ENCODE results near the gene SHISAL1. TPM values are rescaled to one million over a fixed set of nuclear protein-coding genes. Genes with fewer than 3 reads are reported as not detected.
"Not testable (repeated sequence)": the region's sequence is repeated elsewhere in the genome, so short reads cannot be mapped to it uniquely, and the experiment has no call there.

Gene SHISAL1
- total RNA-seq, 2 experiments from 2014 or later = not detected

DNA sequence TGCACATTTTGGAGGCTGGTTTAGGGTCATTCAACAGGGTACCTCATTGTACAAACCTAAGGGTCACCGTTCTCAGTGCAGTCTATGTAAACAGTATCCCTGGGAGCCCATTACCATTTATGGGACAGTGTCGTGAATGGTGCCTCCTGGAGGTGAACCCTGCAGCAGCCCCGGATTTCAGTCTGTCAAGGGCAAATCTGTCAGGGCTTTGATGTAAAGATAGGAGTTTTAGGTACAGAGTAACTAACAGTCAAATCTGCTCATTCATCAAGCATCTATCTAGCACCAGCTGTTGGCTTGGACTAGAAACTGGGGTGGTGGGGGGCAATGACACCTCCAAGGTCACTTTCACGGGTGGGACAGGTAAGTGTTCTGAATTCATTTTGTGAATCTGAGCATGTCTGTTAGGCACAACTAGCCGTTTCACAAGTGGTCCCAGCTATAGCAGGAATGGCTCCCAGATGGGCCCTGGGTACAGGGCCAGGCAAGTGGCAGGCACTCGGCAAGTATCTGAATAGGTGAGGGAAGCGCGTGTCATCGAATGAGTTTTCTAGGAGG, 68.4 kb downstream of the SHISAL1 start:
- H3K9me3 Mint-ChIP-seq = no peaks in the 10 kb centered on the region
- peaks cover 9% of the 10 kb centered on the region for H3K27me3 Mint-ChIP-seq
- H3K36me3 Mint-ChIP-seq = no peaks in the 10 kb centered on the region
- no peak overlapping the region for H3K4me3 Mint-ChIP-seq
- H3K4me1 Mint-ChIP-seq = no peaks in the 10 kb centered on the region
- H3K27ac Mint-ChIP-seq = no peak overlapping the region
- no peak for DNase-seq

DNA sequence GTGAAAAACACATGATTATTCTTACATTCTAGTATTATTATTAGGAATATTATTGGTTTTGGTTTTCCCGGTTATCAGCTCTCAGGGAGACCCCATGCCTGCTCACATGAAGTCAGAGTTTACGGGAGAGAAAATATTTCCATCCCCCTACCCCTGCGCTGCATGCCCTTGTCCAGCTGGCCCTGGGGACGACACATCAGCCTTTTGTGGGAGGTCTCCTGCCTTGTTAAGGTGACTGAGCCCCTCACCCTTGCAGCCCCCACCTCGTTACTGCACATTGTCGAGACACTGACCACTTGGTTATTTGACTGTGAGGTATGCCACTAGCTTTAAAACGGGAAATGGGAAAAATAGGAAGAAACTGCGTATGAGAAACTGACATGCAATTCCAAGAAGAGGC, 69.0 kb downstream of the SHISAL1 start:
- no peaks in the 10 kb centered on the region for H3K9me3 Mint-ChIP-seq
- H3K4me3 Mint-ChIP-seq = no peak overlapping the region
- no peaks in the 10 kb centered on the region for H3K4me1 Mint-ChIP-seq
- no peak for DNase-seq
- H3K27me3 Mint-ChIP-seq = peaks cover 9% of the 10 kb centered on the region
- no peak overlapping the region for H3K27ac Mint-ChIP-seq
- no peaks in the 10 kb centered on the region for H3K36me3 Mint-ChIP-seq

DNA sequence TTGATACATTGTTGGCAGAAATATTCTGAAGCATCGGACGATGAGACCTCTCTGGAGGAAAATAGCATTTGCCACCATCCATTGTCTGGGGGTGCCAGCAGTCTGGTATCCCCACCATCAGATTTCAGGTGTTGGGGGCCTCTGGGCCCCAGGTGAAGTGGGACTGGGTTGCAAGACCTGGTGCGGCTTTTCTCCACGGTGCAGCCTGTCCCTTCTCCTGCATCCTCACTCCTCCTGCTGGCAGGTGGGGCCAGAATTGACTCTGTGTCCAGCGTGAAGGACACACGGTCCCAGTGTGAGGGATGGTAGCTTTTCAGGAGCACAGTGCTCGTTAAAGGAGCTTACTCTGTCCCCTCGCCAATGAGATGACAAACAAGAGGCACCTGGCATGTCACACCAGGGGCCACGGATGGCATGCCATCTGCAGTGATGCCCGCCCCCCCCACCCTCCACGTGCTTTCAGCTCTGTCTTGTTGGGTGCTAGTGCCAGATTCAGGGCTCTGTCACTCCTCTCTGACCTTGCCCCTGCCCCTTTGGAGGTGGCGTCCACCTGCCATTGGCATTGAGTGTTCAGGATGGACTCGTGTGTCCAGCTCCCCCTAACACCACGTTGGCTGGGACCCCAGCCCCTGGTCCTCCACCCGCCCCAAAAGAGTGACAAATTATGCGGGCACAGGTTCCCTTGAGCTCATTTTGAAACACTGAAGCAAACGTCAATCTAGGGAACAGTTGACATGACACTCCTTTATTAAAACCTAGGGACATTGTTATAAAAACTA, 69.6 kb downstream of the SHISAL1 start:
- Mint-ChIP-seq H3K36me3 (no peaks in the 10 kb centered on the region), H3K27me3 (peaks cover 9% of the 10 kb centered on the region), H3K27ac (no peak overlapping the region), H3K4me1 (no peaks in the 10 kb centered on the region), H3K4me3 (no peak overlapping the region), H3K9me3 (no peaks in the 10 kb centered on the region)
- DNase-seq = no peak

DNA sequence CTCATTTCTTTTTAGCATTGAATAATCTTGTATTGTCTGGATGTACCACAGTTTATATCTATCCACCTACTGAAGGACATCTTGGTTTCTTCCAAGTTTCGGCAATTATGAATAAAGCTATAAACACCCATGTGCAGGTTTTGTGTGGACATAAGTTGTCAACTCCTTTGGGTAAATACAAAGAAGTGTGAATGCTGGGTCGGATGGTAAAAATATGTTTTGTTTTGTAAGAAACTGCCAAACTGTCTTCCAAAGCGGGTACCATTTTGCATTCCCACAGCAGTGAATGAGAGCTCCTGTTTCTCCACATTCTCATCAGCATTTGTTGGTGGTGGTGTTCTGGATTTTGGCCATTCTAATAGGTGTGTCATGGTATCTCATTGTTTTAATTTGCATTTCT, 71.6 kb downstream of the SHISAL1 start:
- not testable (repeated sequence) for H3K27ac Mint-ChIP-seq, H3K4me1 Mint-ChIP-seq, DNase-seq, H3K9me3 Mint-ChIP-seq, H3K36me3 Mint-ChIP-seq, H3K4me3 Mint-ChIP-seq
- H3K27me3 Mint-ChIP-seq = peaks cover 14% of the 10 kb centered on the region

DNA sequence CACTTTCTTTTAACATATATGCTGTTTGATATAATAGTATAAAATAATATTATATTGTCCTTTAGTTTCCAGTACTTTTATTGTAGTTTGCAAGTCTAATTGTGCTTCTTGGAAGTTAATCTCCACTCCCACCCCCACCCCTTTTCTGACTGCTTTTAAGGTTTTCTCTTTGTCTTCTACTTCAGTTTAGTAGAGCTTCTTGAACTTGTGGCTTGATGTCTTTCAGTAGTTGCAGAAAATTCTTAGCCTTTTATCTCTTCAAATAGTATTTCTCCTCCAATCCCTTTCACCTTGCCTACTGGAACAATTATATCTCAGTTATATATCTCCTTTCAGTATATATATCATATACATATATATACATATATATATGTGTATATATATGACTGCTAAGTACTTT, 75.5 kb downstream of the SHISAL1 start:
- no peaks in the 10 kb centered on the region for H3K36me3 Mint-ChIP-seq
- peaks cover 10% of the 10 kb centered on the region for H3K27me3 Mint-ChIP-seq
- DNase-seq = no peak
- no peak overlapping the region for H3K27ac Mint-ChIP-seq
- no peaks in the 10 kb centered on the region for H3K9me3 Mint-ChIP-seq
- H3K4me3 Mint-ChIP-seq = no peak overlapping the region
- no peaks in the 10 kb centered on the region for H3K4me1 Mint-ChIP-seq

DNA sequence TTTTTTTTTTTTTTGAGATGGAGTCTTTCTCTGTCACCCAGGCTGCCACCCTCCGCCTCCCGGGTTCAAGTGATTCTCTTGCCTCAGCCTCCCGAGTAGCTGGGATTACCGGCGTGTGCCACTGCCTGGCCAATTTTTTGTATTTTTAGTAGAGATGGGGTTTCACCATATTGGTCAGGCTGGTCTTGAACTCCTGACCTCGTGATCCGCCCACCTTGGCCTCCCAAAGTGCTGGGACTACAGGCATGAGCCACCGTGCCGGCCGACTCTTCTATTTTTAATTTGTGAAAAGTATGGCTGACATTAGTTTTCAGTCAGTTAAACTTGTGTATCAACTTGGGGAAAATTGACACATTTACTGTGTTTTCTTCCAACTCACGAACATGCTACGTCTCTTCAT, 78.4 kb downstream of the SHISAL1 start:
- not testable (repeated sequence) for H3K27me3 Mint-ChIP-seq, H3K4me1 Mint-ChIP-seq, DNase-seq, H3K9me3 Mint-ChIP-seq, H3K36me3 Mint-ChIP-seq, H3K4me3 Mint-ChIP-seq, H3K27ac Mint-ChIP-seq

DNA sequence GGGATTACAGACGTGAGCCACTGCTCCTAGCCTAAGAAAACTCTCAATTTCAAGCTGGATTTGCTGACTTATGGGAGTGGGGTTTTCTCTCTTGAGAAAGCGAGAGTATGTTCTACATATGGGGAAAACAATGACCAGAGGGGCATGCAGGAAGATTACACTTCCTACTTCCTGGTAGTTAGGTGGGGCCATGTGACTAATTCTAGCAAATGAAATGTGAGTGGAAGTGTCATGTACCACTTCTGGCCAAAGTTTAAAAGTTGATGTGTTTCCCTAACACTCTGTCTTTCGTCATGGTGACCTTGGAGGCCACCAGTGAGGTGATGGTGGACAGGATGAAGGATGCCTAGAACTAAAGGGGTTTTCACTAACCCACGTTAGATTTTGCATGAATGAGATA, 81.5 kb downstream of the SHISAL1 start:
- no peaks in the 10 kb centered on the region for H3K4me1 Mint-ChIP-seq
- no peaks in the 10 kb centered on the region for H3K36me3 Mint-ChIP-seq
- H3K4me3 Mint-ChIP-seq = no peak overlapping the region
- H3K9me3 Mint-ChIP-seq = peaks cover 5% of the 10 kb centered on the region
- DNase-seq = no peak
- H3K27me3 Mint-ChIP-seq = peaks cover 3% of the 10 kb centered on the region
- no peak overlapping the region for H3K27ac Mint-ChIP-seq

DNA sequence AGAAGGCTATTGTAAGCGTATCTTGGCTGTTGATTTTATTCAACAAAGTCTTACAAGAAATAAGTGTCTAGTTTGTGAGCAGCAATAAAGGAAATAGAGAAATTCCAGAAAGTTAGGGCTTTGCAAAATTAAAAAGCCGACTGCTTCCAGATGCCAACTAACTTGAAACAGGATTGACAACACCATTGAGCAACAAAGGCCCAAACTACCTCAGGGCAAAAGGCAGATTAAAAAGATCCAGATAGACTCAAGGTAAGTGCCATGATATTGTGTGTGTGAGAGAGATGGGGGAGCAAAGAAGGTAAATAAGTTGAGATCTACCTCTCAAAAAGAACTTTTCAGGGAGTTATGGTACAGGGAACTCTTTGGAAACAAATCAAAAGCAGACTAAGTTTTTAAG, 82.9 kb downstream of the SHISAL1 start:
- peaks cover 3% of the 10 kb centered on the region for H3K27me3 Mint-ChIP-seq
- H3K4me3 Mint-ChIP-seq = no peak overlapping the region
- no peaks in the 10 kb centered on the region for H3K4me1 Mint-ChIP-seq
- H3K36me3 Mint-ChIP-seq = no peaks in the 10 kb centered on the region
- peaks cover 5% of the 10 kb centered on the region for H3K9me3 Mint-ChIP-seq
- no peak for DNase-seq
- no peak overlapping the region for H3K27ac Mint-ChIP-seq

DNA sequence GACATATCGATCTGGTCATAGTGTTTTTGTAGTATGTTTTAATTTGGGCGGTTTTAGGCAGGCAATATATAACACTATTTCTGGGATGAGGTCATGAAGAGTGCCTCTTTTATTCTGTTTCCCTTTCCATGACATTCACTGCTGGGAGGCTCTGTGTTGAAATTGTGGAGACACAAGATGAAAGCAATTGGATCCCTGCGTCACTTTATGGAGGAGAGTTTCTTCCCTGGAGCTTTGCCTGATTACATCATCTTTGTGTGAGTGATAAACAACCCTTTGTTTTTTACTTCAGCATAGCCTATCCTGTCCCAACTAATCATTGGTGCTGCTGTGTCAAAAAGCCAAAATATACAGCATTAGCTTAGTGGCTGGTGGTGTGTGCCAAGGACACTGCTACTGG, 83.4 kb downstream of the SHISAL1 start:
- Mint-ChIP-seq H3K27me3 (peaks cover 3% of the 10 kb centered on the region), H3K27ac (no peak overlapping the region), H3K4me1 (no peaks in the 10 kb centered on the region), H3K9me3 (peaks cover 5% of the 10 kb centered on the region), H3K36me3 (no peaks in the 10 kb centered on the region), H3K4me3 (no peak overlapping the region)
- no peak for DNase-seq

DNA sequence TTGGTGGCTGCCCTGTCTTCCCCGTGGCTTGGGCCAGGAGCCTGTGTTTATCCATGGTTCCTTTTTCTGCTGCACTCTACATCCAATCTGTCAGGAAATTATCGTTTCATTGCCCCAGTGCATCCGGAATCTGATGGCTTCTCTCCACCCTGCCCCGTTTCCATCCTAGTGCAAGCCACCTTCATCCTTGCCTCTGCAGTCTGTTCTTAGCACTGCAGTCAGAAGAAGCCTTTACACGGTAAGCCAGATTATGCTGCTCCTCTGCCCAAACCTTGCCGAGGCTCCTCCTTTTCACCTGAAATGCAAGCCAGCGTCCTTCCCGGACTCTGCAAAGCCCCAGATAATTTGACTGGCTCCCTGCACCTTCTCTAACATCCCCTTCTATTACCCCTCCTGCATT, 86.9 kb downstream of the SHISAL1 start:
- Mint-ChIP-seq H3K4me1 (no peaks in the 10 kb centered on the region), H3K4me3 (no peak overlapping the region), H3K36me3 (no peaks in the 10 kb centered on the region), H3K27me3 (peaks cover 3% of the 10 kb centered on the region), H3K27ac (no peak overlapping the region), H3K9me3 (peaks cover 5% of the 10 kb centered on the region)
- no peak for DNase-seq

DNA sequence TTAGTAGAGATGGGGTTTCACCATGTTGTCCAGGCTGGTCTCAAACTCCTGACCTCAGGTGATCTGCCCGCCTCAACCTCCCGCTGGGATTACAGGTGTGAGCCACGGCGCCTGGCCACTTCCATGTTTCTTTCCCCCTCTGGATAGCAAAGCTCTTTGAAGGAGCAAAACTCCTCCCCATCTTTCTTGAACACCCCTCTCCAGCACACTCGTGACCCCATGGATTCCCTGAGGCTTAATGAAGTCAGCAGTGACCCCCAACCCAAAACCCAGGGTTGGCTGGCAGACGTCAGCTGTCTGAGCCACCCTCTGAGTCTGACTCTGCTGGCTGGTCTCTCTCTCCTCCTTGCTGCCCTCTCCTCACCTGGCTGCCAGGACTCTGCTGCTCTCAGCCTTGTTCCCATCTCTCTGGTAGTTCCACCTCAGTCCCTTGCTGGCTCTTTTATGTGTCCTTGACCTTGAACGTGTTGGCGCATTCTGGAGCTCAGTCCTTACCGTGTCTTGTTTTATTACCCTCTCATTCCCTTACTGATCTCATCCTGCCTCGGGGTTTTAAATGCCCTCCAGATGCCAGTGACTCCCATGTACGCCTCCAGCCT, 87.6 kb downstream of the SHISAL1 start:
- H3K9me3 Mint-ChIP-seq = peaks cover 5% of the 10 kb centered on the region
- peaks cover 3% of the 10 kb centered on the region for H3K27me3 Mint-ChIP-seq
- H3K4me3 Mint-ChIP-seq = no peak overlapping the region
- no peaks in the 10 kb centered on the region for H3K4me1 Mint-ChIP-seq
- no peak overlapping the region for H3K27ac Mint-ChIP-seq
- DNase-seq = no peak
- H3K36me3 Mint-ChIP-seq = no peaks in the 10 kb centered on the region

DNA sequence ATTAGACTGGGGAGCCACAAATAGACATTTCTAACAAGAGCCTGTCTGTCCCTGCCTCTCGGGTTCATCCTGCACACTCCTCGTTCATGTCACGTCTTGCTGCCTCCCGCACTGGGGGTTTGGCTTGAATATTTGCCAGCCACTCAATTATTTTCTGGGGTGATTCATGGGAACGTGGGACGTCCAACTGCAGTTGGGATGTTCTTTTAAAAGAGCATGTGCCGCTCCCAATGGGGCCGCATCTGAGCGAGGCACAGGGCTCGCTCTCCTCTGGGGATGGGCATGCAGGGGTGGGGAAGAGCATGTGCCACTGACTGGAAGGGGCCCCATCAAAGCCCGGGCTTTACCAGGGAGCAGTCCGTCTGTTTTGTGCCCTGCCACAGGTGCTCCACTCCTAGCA, 88.6 kb downstream of the SHISAL1 start:
- H3K27ac Mint-ChIP-seq = no peak overlapping the region
- H3K27me3 Mint-ChIP-seq = peaks cover 3% of the 10 kb centered on the region
- no peak for DNase-seq
- peaks cover under 1% of the 10 kb centered on the region for H3K9me3 Mint-ChIP-seq
- no peaks in the 10 kb centered on the region for H3K36me3 Mint-ChIP-seq
- H3K4me3 Mint-ChIP-seq = no peak overlapping the region
- H3K4me1 Mint-ChIP-seq = no peaks in the 10 kb centered on the region

DNA sequence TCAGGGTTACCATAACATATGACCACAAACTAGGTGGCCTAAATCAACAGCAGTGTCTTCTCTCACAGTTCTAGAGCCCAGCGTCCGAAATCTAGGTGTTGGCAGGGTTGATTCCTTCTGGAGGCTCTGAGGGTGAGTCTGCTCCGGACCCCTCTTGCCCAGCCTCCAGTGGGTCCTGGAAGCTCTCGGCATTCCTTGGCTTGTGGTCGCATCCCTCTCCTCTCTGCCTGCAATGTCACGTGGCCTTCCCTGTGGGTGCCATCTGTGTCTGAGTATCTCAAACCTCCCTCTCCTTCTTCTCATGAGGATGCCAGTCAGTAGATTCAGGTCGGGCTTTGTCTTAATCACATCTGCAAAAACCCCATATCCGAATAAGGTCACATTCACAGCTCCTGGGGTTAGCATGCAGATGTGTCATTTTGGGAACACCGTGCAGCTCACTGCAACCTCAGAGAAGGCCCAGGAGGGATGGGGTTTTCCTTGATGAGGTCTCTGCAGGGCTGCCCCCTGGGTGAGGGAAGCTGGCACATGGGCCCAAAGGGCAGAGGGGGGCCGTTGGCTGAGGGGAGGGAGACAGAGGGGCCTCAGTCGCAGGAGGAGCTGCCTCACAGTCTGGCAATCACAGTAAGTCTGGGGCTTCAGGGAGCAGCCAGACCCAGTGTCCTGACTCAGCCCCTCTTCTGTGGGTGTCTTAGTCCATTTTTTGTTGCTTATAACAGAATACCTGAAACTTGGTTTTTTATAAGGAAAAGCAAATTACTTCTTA, 90.9 kb downstream of the SHISAL1 start:
- no peak for DNase-seq

DNA sequence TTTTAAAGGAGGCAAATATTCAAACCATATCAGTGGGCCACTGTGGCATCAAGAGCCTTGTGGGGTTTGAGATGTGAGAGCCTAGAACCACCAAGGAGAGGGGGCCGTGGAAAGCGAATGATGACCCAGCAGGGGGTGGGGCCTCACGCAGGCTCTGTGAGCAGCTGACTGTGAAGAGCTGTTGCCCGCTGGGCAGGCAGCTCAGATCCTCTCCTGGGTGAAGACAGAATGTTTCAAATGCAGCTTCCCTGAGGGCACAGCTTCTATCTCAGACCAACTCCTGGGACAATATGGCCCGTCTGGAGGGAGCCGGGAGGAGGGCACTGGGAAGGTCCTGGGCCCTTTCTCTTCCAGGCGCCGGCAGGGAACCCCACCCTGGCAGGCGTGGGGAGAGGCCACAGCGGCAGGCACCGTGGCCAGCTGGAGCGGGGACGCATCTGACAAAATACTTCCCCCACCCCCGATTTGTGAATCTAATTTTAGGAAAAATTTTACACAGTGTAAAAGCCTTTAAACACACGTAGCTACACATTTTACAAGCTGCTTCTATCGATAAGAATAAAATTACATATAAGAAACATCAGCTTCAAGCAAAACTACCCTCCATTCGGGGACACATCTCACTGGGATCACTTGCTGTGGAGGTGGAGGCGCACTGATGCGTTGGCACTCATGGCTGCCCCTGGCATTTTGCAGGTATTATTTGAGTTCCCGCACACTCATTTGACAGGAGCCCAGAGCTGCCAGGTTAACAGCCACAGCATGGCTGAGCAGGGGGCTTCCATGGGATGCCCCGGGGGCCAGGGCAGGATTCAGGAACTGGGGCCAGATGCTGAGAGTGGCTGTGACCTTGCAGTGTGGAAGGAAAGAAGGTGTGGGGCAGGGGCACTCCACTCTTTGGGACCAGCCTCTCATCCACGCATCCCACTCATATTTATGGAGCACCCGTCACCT, 91.7 kb downstream of the SHISAL1 start:
- Mint-ChIP-seq H3K27me3 (no peaks in the 10 kb centered on the region), H3K4me1 (no peaks in the 10 kb centered on the region), H3K27ac (no peak overlapping the region), H3K9me3 (no peaks in the 10 kb centered on the region), H3K36me3 (no peaks in the 10 kb centered on the region), H3K4me3 (no peak overlapping the region)
- no peak for DNase-seq

More for the DNA sequence above, 90.9 kb downstream of the SHISAL1 start:
- no peaks in the 10 kb centered on the region for H3K4me1 Mint-ChIP-seq
- H3K4me3 Mint-ChIP-seq = no peak overlapping the region
- H3K9me3 Mint-ChIP-seq = no peaks in the 10 kb centered on the region
- no peaks in the 10 kb centered on the region for H3K36me3 Mint-ChIP-seq
- no peak overlapping the region for H3K27ac Mint-ChIP-seq
- peaks cover under 1% of the 10 kb centered on the region for H3K27me3 Mint-ChIP-seq

Measured in activated naive CD8-positive, alpha-beta T cell treated with anti-CD3 and anti-CD28 coated beads for 36 hours (primary cell).